CD8-positive, alpha-beta memory T cell (primary cell): ENCODE data around the gene PSMB7. TPM values are rescaled to one million over a fixed set of nuclear protein-coding genes. Genes with fewer than 3 reads are reported as not detected.

Source experiments
- CTCF ChIA-PET: fragments of 350-600 bp; sonication (Branson Sonifier 250); formaldehyde crosslinking; loops from one replicate; lab custom pipeline; 2021; ENCODE audit warnings: antibody characterized with exemption; lab: Charles Lee
- POLR2A ChIA-PET: fragments of 350-600 bp; sonication (Branson Sonifier 250); formaldehyde crosslinking; loops from one replicate; lab custom pipeline; 2021; ENCODE audit warnings: antibody characterized with exemption; lab: Charles Lee
- DNase-seq, 5 donors: peaks; one replicate each; pipeline versions ENCODE4 v3.0.0 to v3.0.0-alpha.2; 2020 to 2022; ENCODE audit warnings: mixed read lengths in 1 of 5
- H3K27ac ChIP-seq: one replicate; pipeline ENCODE4 v1.7.0; 2013; ENCODE audit warnings: low read depth, mild to moderate bottlenecking, low read length, moderate library complexity
- H3K27me3 ChIP-seq: 2 replicates; pipeline ENCODE4 v1.7.0; 2013; ENCODE audit warnings: low read length, mild to moderate bottlenecking; ENCODE audit not compliant: insufficient read depth, poor library complexity, severe bottlenecking
- H3K36me3 ChIP-seq: 2 replicates; pipeline ENCODE4 v1.7.0; 2013; ENCODE audit warnings: mild to moderate bottlenecking, low read length, moderate library complexity; ENCODE audit not compliant: insufficient read depth
- H3K4me1 ChIP-seq: 2 replicates; pipeline ENCODE4 v1.7.0; 2013; ENCODE audit warnings: mild to moderate bottlenecking, low read length, moderate library complexity; ENCODE audit not compliant: insufficient read depth
- H3K4me3 ChIP-seq: 2 replicates; pipeline ENCODE4 v1.7.0; 2013; ENCODE audit warnings: mild to moderate bottlenecking, low read length
- H3K9me3 ChIP-seq: 2 replicates; pipeline ENCODE4 v1.7.0; 2013; ENCODE audit warnings: mild to moderate bottlenecking, low read length
- H3K27ac Mint-ChIP-seq, 8 donors: one replicate each; pipeline ENCODE4 v1.8.0; 2020 to 2021; ENCODE audit warnings: mixed read lengths in 8 of 8, mild to moderate bottlenecking in 6 of 8, inconsistent platforms in 3 of 8, moderate library complexity in 3 of 8
- H3K27me3 Mint-ChIP-seq, 2 donors: one replicate each; pipeline ENCODE4 v1.8.0; 2020 to 2021; ENCODE audit warnings: mixed read lengths in 2 of 2, mild to moderate bottlenecking in 1 of 2, moderate library complexity in 1 of 2
- H3K36me3 Mint-ChIP-seq, 3 donors: one replicate each; pipeline ENCODE4 v1.8.0; 2020 to 2021; ENCODE audit warnings: mixed read lengths in 3 of 3, inconsistent platforms in 1 of 3, mild to moderate bottlenecking in 1 of 3
- H3K4me1 Mint-ChIP-seq, 3 donors: one replicate each; pipeline ENCODE4 v1.8.0; 2020 to 2021; ENCODE audit warnings: mixed read lengths in 3 of 3, inconsistent platforms in 1 of 3, mild to moderate bottlenecking in 1 of 3
- H3K4me3 Mint-ChIP-seq, 7 donors: one replicate each; pipeline ENCODE4 v1.8.0; 2020 to 2021; ENCODE audit warnings: mixed read lengths in 7 of 7, mild to moderate bottlenecking in 6 of 7, moderate library complexity in 4 of 7, inconsistent platforms in 2 of 7
- H3K9me3 Mint-ChIP-seq, 5 donors: one replicate each; pipeline ENCODE4 v1.8.0; 2020 to 2022; ENCODE audit warnings: mixed read lengths in 5 of 5, mild to moderate bottlenecking in 3 of 5, moderate library complexity in 2 of 5, inconsistent platforms in 1 of 5
- polyA plus RNA-seq: library from polyadenylated mRNA; unstranded; fragments of 300-500 nt; fragmentation: Illumina TruSeq; gene quantifications from one replicate; pipeline ENCODE4 v1.2.3, GENCODE V29; 2021
- total RNA-seq, 2 experiments: library from RNA; stranded (reverse); gene quantifications; one replicate each; pipeline ENCODE4 v1.2.3, GENCODE V29; 2021

PSMB7 gene
- total and polyA plus RNA-seq, 3 experiments from 2014 or later = 161 to 215 (median 215) TPM

DNA sequence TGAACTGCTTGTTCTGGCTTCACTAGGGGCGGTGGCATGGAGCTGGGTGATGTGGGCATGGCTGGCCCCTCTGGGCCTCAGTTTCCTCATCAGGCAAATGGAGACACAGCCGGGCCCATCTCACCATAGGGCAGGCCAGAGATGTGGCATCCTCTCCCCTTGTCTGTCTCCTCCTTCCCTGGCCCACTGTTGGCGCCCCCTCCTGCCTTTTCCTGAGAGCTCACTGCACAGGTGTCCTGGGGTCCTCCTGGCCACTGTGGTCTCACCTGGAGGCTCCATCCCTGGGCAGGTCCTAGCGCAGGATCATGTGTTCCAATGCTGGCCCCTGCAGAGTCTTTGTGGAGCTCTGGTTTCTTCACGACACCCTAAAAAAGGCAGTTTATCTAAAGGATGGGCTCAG is 104.0 kb downstream of the PSMB7 start:
- no peaks in the 10 kb centered on the region for H3K9me3 ChIP-seq
- no peaks in the 10 kb centered on the region for H3K4me1 Mint-ChIP-seq
- CTCF ChIA-PET = interaction anchor here (1.9 kb wide), 1 partner anchor 184 kb away, joined by 6 read pairs; no protein-coding TSS in a partner anchor
- H3K27me3 ChIP-seq = no peaks in the 10 kb centered on the region
- peak overlapping the region in 1 of 8 donors; percentile 11 for H3K27ac Mint-ChIP-seq
- no peaks in the 10 kb centered on the region for H3K4me1 ChIP-seq
- H3K36me3 ChIP-seq = no peaks in the 10 kb centered on the region
- DNase-seq = no peak
- H3K4me3 Mint-ChIP-seq = no peak overlapping the region
- no peak overlapping the region for H3K27ac ChIP-seq
- H3K4me3 ChIP-seq = no peak overlapping the region
- peaks cover 0 to 19% (median 1%) of the 10 kb centered on the region in 3 donors for H3K36me3 Mint-ChIP-seq
- no peaks in the 10 kb centered on the region for H3K27me3 Mint-ChIP-seq
- POLR2A ChIA-PET = no interaction called here
- no peaks in the 10 kb centered on the region for H3K9me3 Mint-ChIP-seq

DNA sequence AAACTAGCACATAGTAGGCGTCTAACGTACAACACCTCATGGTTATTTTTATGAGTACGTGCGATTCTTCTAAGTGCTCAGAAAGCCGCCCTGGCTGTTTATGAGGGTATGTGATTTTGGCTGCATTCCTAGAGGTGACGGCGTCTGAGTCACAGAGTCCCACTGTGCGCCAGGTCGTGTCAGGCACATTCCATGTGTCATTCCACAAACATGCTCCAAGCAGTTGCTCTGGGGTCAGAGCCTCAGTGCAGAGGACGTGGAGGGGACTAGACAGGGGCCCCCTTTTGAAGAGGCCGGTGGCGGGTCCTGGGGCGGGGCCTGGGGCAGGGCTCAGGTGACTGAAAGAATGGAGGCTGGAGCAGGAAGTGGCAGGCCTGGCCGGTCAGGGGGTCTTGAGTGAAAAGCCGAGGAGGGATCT is 105.6 kb downstream of the PSMB7 start:
- DNase-seq = no peak
- H3K4me3 ChIP-seq = no peak overlapping the region
- H3K9me3 Mint-ChIP-seq = no peaks in the 10 kb centered on the region
- no peaks in the 10 kb centered on the region for H3K4me1 ChIP-seq
- CTCF ChIA-PET = no interaction called here
- H3K4me3 Mint-ChIP-seq = no peak overlapping the region
- H3K36me3 ChIP-seq = no peaks in the 10 kb centered on the region
- H3K27me3 Mint-ChIP-seq = no peaks in the 10 kb centered on the region
- POLR2A ChIA-PET = no interaction called here
- H3K27ac Mint-ChIP-seq = peak overlapping the region in 1 of 8 donors; percentile 6
- no peak overlapping the region for H3K27ac ChIP-seq
- H3K4me1 Mint-ChIP-seq = peaks cover 0 to 4% (median 0%) of the 10 kb centered on the region in 3 donors
- peaks cover 0 to 14% (median 1%) of the 10 kb centered on the region in 3 donors for H3K36me3 Mint-ChIP-seq
- no peaks in the 10 kb centered on the region for H3K27me3 ChIP-seq
- no peaks in the 10 kb centered on the region for H3K9me3 ChIP-seq

DNA sequence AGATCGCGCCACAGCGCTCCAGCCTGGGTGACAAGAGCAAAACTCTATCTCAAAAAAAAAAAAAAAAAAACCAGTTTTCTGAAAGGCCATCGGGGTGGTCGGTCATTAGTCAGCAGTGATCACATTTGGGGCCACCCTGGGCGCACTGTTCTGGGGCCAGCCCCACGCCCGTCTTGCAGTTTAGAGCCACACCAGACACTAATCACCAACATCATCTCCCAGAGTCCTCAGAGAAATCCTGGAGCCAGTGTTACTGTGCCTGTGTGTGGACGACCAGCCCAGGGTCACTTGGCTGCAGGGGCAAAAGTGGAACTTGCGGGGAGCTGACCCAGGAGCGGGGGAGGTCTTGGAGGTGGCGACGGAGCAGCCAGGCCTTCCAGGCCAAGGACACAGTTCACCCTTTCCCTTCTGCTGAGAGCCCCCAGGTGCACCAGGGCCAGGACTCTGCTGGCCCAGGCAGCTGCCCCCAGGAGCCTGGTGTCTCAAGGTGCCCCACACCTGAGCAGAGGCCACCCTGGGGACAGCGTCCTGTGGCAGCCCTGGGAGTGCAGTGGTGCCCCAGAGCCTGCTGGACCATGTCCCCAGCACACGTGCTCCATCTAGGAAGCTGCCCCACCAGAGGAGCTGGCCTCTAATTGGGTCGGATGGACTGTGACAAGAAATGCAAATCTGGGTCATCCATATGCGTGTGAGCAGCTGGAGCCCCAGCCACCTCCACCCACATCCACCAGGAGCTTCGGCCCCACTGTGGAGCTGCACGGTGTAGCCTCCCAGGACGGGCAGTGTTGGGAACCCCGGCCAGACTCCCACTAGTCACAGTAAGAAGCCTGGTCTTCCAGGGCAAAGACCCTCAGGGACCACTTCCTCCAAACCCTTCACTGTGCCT is 106.4 kb downstream of the PSMB7 start:
- POLR2A ChIA-PET = no interaction called here
- Mint-ChIP-seq H3K9me3 (no peaks in the 10 kb centered on the region), H3K36me3 (peaks cover 0 to 9% (median 0%) of the 10 kb centered on the region in 3 donors), H3K4me1 (peaks cover 0 to 5% (median 0%) of the 10 kb centered on the region in 3 donors), H3K27me3 (no peaks in the 10 kb centered on the region), H3K4me3 (no peak overlapping the region), H3K27ac (peak overlapping the region in 1 of 8 donors; percentile 38)
- Histone ChIP-seq H3K36me3 (no peaks in the 10 kb centered on the region), H3K27ac (no peak overlapping the region), H3K9me3 (no peaks in the 10 kb centered on the region), H3K27me3 (no peaks in the 10 kb centered on the region), H3K4me3 (no peak overlapping the region), H3K4me1 (no peaks in the 10 kb centered on the region)
- DNase-seq = no peak
- CTCF ChIA-PET = no interaction called here

DNA sequence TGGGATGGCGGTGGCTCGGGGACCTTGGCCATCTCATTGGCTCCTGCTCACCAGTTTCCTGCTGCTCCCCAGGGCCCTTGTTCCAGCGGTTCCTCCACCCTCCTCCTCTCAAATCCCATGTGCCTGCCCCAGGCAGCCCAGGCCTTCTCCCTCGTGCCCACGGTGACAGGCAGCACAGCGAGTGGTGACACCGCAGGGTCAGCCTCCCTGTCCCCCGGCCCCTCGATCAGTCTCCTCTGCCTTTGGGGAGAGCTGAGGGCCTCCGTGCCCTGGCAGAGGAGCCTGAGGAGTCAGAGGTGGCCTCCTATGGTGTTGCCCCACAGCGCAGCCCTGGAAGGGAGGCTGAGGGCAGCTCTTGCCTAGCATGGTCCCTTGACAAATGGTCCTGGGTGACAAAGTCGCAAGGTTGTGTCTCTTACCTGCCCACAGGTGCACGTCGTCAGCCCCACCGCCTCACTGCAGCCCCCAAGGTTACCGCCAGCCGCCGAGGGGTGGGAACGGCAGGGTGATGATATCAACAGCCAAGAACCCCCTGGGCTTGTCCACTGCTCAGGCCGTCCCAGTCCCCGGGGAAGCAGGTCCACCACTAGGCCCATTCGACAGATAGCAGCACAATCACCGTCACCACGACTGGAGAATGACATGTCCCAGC is 107.7 kb downstream of the PSMB7 start:
- Mint-ChIP-seq H3K9me3 (no peaks in the 10 kb centered on the region), H3K4me1 (peaks cover 0 to 5% (median 1%) of the 10 kb centered on the region in 3 donors), H3K4me3 (no peak overlapping the region), H3K27ac (no peak overlapping the region), H3K27me3 (no peaks in the 10 kb centered on the region), H3K36me3 (peaks cover 0 to 11% (median 0%) of the 10 kb centered on the region in 3 donors)
- H3K27ac ChIP-seq = no peak overlapping the region
- no peaks in the 10 kb centered on the region for H3K36me3 ChIP-seq
- CTCF ChIA-PET = no interaction called here
- POLR2A ChIA-PET = no interaction called here
- DNase-seq = no peak
- H3K4me3 ChIP-seq = no peak overlapping the region
- H3K9me3 ChIP-seq = no peaks in the 10 kb centered on the region
- H3K4me1 ChIP-seq = no peaks in the 10 kb centered on the region
- no peaks in the 10 kb centered on the region for H3K27me3 ChIP-seq

DNA sequence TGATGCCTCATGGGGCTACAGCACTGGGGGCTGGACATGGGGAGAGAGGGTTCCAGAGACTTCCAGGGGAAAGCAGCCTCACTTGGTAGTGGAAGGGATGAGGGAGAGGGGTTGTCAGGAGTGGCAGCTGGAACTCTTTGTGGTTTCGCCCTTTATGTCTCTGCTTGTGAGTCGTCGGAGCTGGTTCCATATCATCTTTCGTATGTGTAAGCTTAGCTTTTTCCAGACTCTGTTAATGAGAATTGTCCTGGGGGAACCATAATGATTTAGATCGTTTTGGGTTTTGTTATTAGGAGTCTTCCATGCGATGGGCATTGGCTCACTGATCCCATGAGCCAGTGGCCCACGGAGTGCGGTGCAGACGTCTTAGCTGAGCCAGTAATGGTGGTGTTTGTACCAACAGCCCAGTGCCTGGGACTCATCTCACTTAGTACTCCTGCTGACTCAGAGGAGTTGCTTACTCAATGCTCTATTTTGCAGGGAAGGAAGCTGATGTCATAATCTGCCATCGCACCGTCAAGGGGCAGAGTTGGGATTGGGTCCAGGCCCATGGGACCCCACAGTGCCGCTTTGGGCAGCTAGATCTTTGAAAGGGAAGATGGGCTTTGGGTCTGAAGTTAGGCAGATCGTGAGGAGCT is 109.0 kb downstream of the PSMB7 start:
- H3K27ac ChIP-seq = no peak overlapping the region
- no peaks in the 10 kb centered on the region for H3K9me3 ChIP-seq
- H3K4me3 ChIP-seq = no peak overlapping the region
- Mint-ChIP-seq H3K27me3 (no peaks in the 10 kb centered on the region), H3K27ac (peak overlapping the region in 6 of 8 donors; percentile 3 to 72 (median 29)), H3K4me3 (no peak overlapping the region), H3K4me1 (peaks cover 0 to 5% (median 1%) of the 10 kb centered on the region in 3 donors), H3K9me3 (no peaks in the 10 kb centered on the region), H3K36me3 (peaks cover 0 to 12% (median 0%) of the 10 kb centered on the region in 3 donors)
- no peaks in the 10 kb centered on the region for H3K36me3 ChIP-seq
- H3K27me3 ChIP-seq = no peaks in the 10 kb centered on the region
- H3K4me1 ChIP-seq = no peaks in the 10 kb centered on the region
- DNase-seq = no peak
- CTCF ChIA-PET = no interaction called here
- POLR2A ChIA-PET = no interaction called here

DNA sequence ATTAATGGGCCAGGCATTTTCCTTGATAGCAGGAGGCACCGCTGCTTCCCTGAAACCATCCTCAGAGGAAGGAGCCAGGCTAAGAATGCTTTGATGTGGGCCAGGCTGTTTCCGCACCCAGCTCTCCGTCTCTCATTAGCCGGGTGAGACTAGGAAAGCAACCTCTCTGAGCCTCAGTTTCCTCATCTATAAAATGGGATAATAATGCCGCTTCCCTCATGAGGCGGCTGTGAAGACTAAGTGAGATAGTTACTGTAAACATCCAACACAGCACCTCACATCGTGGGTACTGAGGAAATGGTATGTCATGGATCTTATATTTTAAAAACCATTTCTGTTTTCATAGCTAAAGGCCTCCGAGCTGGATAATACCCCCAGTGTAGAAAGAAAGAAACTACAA is 111.0 kb downstream of the PSMB7 start:
- no peak overlapping the region for H3K4me3 Mint-ChIP-seq
- no peak for DNase-seq
- H3K4me1 ChIP-seq = no peaks in the 10 kb centered on the region
- H3K27me3 ChIP-seq = no peaks in the 10 kb centered on the region
- POLR2A ChIA-PET = no interaction called here
- H3K4me3 ChIP-seq = no peak overlapping the region
- H3K27me3 Mint-ChIP-seq = no peaks in the 10 kb centered on the region
- no peak overlapping the region for H3K27ac Mint-ChIP-seq
- no peak overlapping the region for H3K27ac ChIP-seq
- H3K36me3 ChIP-seq = no peaks in the 10 kb centered on the region
- H3K9me3 Mint-ChIP-seq = no peaks in the 10 kb centered on the region
- CTCF ChIA-PET = interaction anchor here (1.4 to 1.9 kb wide), 3 partner anchors 9 to 16 kb away, joined by 3 to 6 read pairs (median 5); no protein-coding TSS in a partner anchor
- H3K9me3 ChIP-seq = no peaks in the 10 kb centered on the region
- H3K36me3 Mint-ChIP-seq = peaks cover 0 to 12% (median 0%) of the 10 kb centered on the region in 3 donors
- H3K4me1 Mint-ChIP-seq = peaks cover 3 to 12% (median 8%) of the 10 kb centered on the region in 3 donors

DNA sequence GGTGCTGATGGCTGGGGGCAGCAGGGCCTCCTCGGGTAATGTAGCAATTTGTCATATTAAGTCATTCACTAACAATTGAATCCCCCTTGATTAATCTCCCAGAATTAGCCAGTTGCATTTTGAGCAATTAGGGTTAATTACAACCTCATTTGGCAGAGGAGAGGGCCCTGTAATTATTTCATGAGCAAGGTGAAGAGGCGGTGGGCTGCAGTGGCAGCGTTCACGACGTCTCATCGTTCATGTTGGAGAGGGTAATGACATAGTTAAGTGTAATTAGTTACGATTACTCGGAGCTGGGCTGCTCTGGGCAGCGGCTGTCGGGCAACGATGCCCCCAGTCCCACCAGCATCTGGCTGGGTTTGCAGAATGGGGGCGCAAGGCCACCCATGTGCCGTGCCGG is 111.5 kb downstream of the PSMB7 start:
- POLR2A ChIA-PET = no interaction called here
- peaks cover 0 to 12% (median 0%) of the 10 kb centered on the region in 3 donors for H3K36me3 Mint-ChIP-seq
- H3K27me3 ChIP-seq = no peaks in the 10 kb centered on the region
- no peaks in the 10 kb centered on the region for H3K9me3 Mint-ChIP-seq
- H3K27ac Mint-ChIP-seq = peak overlapping the region in 1 of 8 donors; percentile 63
- H3K4me3 ChIP-seq = no peak overlapping the region
- no peak overlapping the region for H3K4me3 Mint-ChIP-seq
- H3K4me1 ChIP-seq = no peaks in the 10 kb centered on the region
- peaks cover 3 to 14% (median 10%) of the 10 kb centered on the region in 3 donors for H3K4me1 Mint-ChIP-seq
- H3K27me3 Mint-ChIP-seq = no peaks in the 10 kb centered on the region
- H3K27ac ChIP-seq = no peak overlapping the region
- CTCF ChIA-PET = interaction anchor here (1.9 kb wide), 1 partner anchor 11 kb away, joined by 6 read pairs; no protein-coding TSS in a partner anchor
- no peaks in the 10 kb centered on the region for H3K36me3 ChIP-seq
- DNase-seq = no peak
- no peaks in the 10 kb centered on the region for H3K9me3 ChIP-seq
